Muscle layer of duodenum (tissue), 2 donors: Measurements from ENCODE around the gene PGBD1.
"Not testable (repeated sequence)": the region's sequence is repeated elsewhere in the genome, so short reads cannot be mapped to it uniquely, and the experiment has no call there.

Experiments
- H3K27ac ChIP-seq: one replicate; pipeline ENCODE4 v1.7.0; 2013; ENCODE audit warnings: mild to moderate bottlenecking, low read length
- H3K27me3 ChIP-seq: one replicate; pipeline ENCODE4 v1.7.0; 2013; ENCODE audit warnings: low read depth, mild to moderate bottlenecking, control low read depth, low read length
- H3K36me3 ChIP-seq, 2 donors: one replicate each; pipeline ENCODE4 v1.7.0; 2013; ENCODE audit warnings: low read length in 2 of 2, control low read depth in 1 of 2, mild to moderate bottlenecking in 1 of 2; ENCODE audit not compliant: insufficient read depth in 2 of 2, control insufficient read depth in 1 of 2
- H3K4me1 ChIP-seq, 2 donors: one replicate each; pipeline ENCODE4 v1.7.0; 2013; ENCODE audit warnings: low read length in 2 of 2, mild to moderate bottlenecking in 2 of 2, control low read depth in 1 of 2, moderate library complexity in 1 of 2; ENCODE audit not compliant: insufficient read depth in 2 of 2, control insufficient read depth in 1 of 2
- H3K4me3 ChIP-seq, 2 donors: one replicate each; pipeline ENCODE4 v1.7.0; 2013; ENCODE audit warnings: low read length in 2 of 2, low read depth in 1 of 2, mild to moderate bottlenecking in 1 of 2
- H3K9me3 ChIP-seq, 2 donors: one replicate each; pipeline ENCODE4 v1.7.0; 2013; ENCODE audit warnings: low read length in 2 of 2, control low read depth in 1 of 2, mild to moderate bottlenecking in 1 of 2; ENCODE audit not compliant: control insufficient read depth in 1 of 2
- donor health status: healthy.

PGBD1 gene

DNA sequence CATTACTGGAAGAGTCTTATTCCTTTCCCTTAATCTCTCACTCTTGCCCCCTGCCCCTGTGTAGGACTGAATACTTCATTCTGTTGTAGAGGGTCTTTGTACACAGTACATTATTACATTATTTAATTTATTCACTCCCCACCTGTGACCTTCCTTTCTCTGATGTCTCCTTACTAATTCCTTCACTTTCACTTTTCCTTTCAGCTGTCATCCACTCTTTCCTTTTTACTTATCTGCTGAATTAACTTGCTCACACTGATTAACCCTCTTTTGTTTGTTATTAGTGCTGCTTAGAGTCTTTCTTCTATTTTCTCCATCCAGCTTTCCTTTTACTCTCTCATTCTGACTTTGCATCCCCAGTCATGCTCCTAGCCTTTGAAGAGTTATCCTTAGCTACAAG lies 6.5 kb upstream of the PGBD1 start:
- H3K4me1 ChIP-seq = no peaks in the 10 kb centered on the region
- peaks cover 42 to 59% of the 10 kb centered on the region in 2 donors for H3K36me3 ChIP-seq
- H3K27ac ChIP-seq = no peak overlapping the region
- no peak overlapping the region for H3K4me3 ChIP-seq
- H3K9me3 ChIP-seq = no peaks in the 10 kb centered on the region
- H3K27me3 ChIP-seq = no peaks in the 10 kb centered on the region

DNA sequence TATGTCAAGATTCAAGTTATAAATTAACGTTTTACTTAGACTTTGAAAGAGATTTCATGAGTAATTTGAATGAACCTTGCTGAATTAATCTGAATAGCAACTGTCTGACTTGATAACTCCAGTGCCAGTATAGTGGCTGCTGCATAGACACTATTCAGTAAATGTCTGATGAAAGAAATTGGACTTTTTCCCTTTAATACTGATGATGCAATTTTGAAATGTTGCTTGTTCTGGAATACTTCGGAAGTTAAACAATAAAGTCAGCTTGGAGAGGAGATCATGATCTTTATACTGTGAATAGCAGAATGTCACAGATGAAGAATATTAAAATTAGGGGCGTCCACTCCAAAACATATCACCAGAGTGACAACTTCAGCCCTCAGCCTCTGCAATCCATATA lies 3.6 kb upstream of the PGBD1 start:
- H3K9me3 ChIP-seq = no peaks in the 10 kb centered on the region
- H3K36me3 ChIP-seq = peaks cover 32 to 48% of the 10 kb centered on the region in 2 donors
- no peak overlapping the region for H3K27ac ChIP-seq
- H3K4me3 ChIP-seq = no peak overlapping the region
- peaks cover 0 to 11% of the 10 kb centered on the region in 2 donors for H3K4me1 ChIP-seq
- no peaks in the 10 kb centered on the region for H3K27me3 ChIP-seq

DNA sequence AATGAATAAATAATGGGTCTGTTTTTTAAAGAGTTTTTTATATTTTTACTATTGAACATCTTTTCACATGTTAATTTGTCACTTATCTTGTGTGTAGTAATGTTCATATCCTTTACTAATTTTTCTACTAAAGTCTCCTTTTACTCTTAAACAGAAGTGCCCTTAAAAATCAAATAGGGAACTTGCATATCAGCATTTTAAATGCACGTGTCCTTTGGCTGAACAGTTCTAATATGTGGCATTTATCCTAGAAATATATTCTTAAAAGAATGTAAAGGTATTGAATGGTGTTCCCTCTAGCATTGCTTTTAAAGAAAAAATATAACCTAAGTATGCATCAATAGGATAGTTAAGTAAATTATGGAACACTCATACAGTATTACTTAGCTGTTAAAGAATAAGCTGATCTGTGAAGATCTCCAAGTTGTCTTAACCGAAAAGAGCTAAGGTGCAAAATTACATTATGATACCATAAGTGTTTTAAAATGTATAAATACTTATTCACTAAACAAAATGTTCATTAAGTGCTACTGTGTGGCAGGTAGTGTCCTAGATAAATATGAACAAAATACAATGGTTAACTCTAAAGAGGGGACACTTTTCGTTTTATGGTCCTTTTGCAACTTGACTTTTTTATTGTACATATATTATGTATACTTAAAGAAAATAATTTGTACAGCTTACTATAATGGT lies 631 bp upstream of the PGBD1 start:
- H3K36me3 ChIP-seq = peaks cover 20 to 43% of the 10 kb centered on the region in 2 donors
- peak overlapping the region; percentile 78 to 79 for H3K4me3 ChIP-seq
- H3K4me1 ChIP-seq = peaks cover 0 to 11% of the 10 kb centered on the region in 2 donors
- H3K27me3 ChIP-seq = no peaks in the 10 kb centered on the region
- no peaks in the 10 kb centered on the region for H3K9me3 ChIP-seq
- no peak overlapping the region for H3K27ac ChIP-seq

DNA sequence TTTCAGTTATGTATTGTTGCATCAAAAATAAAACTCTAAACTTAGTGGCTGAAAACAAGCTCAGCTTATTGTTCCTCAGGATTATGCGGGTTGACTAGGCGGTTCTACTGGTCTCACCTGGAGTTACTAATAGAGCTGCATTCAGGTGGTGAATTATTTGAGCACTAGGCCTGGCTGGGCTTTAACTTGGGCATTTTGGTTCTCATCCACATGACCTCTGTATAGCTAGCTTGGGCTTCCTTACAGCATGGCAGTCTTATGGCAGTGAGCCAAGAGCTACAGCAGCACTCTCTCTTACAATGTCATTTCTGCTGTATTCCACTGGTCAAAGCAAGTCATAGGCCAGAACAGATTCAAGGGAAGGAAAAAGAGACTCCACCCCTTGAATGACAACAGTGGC lies 1.6 kb downstream of the PGBD1 start:
- no peak overlapping the region for H3K27ac ChIP-seq
- H3K4me3 ChIP-seq = peak overlapping the region in 1 of 2 donors; percentile 78
- H3K9me3 ChIP-seq = no peaks in the 10 kb centered on the region
- no peaks in the 10 kb centered on the region for H3K27me3 ChIP-seq
- H3K36me3 ChIP-seq = peaks cover 11 to 40% of the 10 kb centered on the region in 2 donors
- H3K4me1 ChIP-seq = peaks cover 0 to 11% of the 10 kb centered on the region in 2 donors

DNA sequence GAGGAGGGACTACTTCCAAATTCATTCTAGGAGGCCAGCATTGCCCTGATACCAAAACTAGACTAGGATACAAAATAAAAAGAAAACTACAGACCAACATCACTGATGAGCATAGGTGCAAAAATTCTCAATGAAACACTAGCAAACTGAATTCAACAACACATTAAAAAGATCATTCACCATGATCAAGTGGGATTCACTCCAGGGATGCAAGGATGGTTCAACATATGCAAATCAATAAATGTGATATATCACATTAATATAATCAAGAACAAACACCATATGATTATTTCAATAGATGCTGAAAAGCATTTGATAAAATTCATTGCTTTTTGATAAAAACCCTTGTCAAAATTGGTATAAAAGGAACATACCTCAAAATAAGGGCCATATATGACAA lies 10.2 kb downstream of the PGBD1 start:
- H3K36me3 ChIP-seq = peaks cover 12 to 27% of the 10 kb centered on the region in 2 donors
- no peaks in the 10 kb centered on the region for H3K27me3 ChIP-seq
- no peaks in the 10 kb centered on the region for H3K4me1 ChIP-seq
- H3K4me3 ChIP-seq = no peak overlapping the region
- H3K27ac ChIP-seq = no peak overlapping the region
- H3K9me3 ChIP-seq = no peaks in the 10 kb centered on the region

DNA sequence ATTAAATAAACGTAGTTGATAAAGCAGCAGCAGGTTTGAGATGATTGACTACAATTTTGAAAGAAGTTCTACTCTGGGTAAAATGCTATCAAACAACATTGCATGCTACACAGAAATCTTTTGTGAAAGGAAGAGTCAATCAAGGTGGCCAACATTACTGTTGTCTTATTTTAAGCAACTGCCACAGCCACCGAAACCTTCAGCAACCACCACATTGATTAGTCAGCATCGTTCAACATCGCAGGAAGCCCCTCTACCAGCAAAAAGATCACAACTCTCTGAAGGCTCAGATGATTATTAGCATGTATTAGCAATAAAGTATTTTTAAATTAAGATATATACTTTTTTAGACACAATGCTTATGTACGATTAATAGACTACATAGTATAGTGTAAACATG lies 14.0 kb downstream of the PGBD1 start:
- H3K9me3 ChIP-seq = no peaks in the 10 kb centered on the region
- no peaks in the 10 kb centered on the region for H3K27me3 ChIP-seq
- no peak overlapping the region for H3K4me3 ChIP-seq
- H3K36me3 ChIP-seq = peaks cover 9 to 35% of the 10 kb centered on the region in 2 donors
- H3K27ac ChIP-seq = no peak overlapping the region
- H3K4me1 ChIP-seq = no peaks in the 10 kb centered on the region

DNA sequence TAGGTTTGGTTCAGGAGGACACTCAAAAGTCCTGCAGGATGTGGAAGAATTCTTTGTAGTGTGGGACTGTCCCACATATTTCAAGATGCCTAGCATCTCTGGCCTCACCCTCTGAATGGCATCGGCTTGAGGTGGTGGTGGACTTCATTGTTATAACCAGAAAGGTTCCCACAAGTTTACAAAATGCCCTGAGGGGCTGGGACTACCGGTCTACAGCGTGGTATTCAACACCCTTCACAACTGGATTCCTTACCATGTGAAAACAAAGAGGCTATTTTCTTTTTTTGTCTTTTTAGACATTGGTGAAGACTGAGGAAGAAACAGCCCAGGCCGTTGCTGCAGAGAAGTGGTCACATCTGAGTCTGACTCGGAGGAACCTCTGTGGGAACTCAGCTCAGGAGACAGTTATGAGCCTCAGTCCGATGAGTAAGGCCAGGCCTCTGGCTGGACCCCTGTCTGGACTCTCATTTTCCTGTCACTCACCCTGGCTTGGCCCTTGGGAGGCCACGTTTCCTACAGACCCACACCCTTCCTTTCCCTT lies 15.2 kb downstream of the PGBD1 start:
- Histone ChIP-seq H3K27me3 (no peaks in the 10 kb centered on the region), H3K4me1 (no peaks in the 10 kb centered on the region), H3K36me3 (peaks cover 15 to 47% of the 10 kb centered on the region in 2 donors), H3K9me3 (no peaks in the 10 kb centered on the region), H3K4me3 (no peak overlapping the region), H3K27ac (no peak overlapping the region)

DNA sequence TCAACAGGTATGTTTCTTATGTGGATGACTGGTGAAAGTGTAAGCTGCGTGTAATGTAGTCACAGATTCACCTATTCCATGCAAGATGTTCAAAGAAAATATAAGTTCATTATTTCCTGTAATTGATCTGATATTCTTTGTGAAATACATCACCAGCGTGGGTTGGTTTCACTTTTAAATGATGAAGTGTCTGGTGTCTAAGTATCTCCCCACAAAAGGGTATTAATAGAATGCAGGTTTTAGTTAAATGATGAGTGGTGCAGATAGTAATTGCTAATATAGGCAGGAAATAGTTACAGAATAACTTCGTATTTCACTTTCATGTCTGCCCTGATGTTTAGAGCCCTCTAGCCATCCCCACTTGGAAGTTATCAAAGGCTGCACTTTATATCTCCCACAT lies 22.2 kb downstream of the PGBD1 start:
- no peaks in the 10 kb centered on the region for H3K4me1 ChIP-seq
- H3K9me3 ChIP-seq = peaks cover 0 to 12% of the 10 kb centered on the region in 2 donors
- H3K4me3 ChIP-seq = no peak overlapping the region
- H3K27ac ChIP-seq = no peak overlapping the region
- no peaks in the 10 kb centered on the region for H3K27me3 ChIP-seq
- peaks cover 6 to 43% of the 10 kb centered on the region in 2 donors for H3K36me3 ChIP-seq

DNA sequence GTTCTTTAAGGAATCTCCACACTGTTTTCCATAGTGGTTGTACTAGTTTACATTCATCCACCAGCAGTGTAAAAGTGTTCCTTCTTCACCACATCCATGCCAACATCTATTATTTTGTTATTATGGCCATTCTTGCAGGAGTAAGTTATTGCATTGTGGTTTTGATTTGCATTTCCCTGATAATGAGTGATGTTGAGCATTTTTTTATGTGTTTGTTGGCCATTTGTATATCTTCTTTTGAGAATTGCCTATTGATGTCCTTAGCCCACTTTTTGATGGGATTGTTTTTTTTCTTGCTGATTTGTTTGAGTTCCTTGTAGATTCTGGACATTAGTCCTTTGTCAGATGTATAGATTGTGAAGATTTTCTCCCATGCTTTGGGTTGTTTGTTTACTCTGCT lies 25.0 kb downstream of the PGBD1 start:
- H3K4me3 ChIP-seq, H3K27ac ChIP-seq: not testable (repeated sequence)

DNA sequence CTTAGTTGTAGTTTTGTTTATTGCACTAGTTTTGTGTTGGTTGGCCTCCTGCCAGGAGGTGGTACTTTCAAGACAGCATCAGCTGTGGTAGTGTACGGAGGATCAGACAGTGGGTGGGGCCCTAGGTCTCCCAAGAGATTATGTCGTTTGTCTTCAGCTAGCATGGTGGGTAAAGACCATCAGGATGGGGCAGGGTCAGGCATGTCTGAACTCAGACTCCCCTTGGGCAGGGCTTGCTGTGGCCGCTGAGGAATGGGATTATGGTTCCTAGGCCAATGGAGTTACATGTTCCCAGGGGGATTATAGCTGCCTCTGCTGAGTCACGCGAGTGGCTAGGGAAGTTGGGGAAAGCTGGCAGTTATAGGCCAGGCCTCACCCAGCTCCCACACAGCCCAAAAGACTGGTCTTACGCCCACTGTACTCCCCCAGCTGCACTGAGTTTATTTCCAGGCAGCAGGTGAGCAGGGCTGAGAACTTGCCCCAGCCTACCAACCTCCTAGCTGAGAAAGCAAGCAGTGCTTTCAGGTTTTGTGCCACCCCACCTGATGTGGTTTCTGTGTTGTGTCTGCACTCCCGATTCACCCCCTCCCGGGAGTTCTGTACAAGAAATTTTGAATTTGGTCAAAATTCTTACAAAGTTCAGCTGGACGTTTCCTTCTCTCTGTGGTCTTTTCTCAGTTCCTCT lies 29.9 kb downstream of the PGBD1 start:
- H3K9me3 ChIP-seq = peaks cover 2 to 11% of the 10 kb centered on the region in 2 donors
- no peaks in the 10 kb centered on the region for H3K27me3 ChIP-seq
- H3K36me3 ChIP-seq = peaks cover 0 to 9% of the 10 kb centered on the region in 2 donors
- H3K27ac ChIP-seq = no peak overlapping the region
- H3K4me1 ChIP-seq = no peaks in the 10 kb centered on the region
- no peak overlapping the region for H3K4me3 ChIP-seq

More for the DNA sequence above, 25.0 kb downstream of the PGBD1 start:
- H3K9me3 ChIP-seq = peaks cover 2 to 16% of the 10 kb centered on the region in 2 donors
- peaks cover 2 to 26% of the 10 kb centered on the region in 2 donors for H3K36me3 ChIP-seq
- H3K27me3 ChIP-seq, H3K4me1 ChIP-seq: not testable (repeated sequence)

DNA sequence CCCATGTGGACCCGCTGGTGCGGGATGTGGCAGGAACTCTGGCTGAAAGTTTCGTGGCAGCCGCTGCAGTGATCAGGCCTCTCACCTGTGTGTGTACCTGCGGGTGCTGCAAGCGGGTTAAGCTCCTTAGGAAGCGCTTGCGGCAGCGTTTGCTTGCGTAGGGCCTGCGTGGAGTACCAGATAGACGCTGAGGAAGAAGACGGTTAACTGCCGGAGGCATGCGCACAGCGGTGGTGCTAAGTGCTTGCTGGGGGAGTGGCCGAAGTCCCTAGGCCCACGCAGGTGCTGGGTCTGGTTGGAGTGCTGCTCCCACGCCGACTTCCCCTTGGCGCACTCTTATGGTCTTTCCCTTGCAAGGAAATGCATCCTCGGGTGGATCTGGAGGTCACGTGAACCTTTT lies 31.6 kb downstream of the PGBD1 start:
- peaks cover 0 to 9% of the 10 kb centered on the region in 2 donors for H3K36me3 ChIP-seq
- no peak overlapping the region for H3K27ac ChIP-seq
- H3K4me3 ChIP-seq = no peak overlapping the region
- H3K9me3 ChIP-seq = peaks cover 2 to 5% of the 10 kb centered on the region in 2 donors
- no peaks in the 10 kb centered on the region for H3K27me3 ChIP-seq
- H3K4me1 ChIP-seq = no peaks in the 10 kb centered on the region
